Upper lobe of right lung (tissue), 1 donor: Measurements from ENCODE around the gene PELI2. TPM values are rescaled to one million over a fixed set of nuclear protein-coding genes. Genes with fewer than 3 reads are reported as not detected.
A peak's percentile ranks its signal among the peaks of the same experiment; 100 is the strongest.

Experiments used
- ATAC-seq: fragments of 200-7000 bp; cut with Tn5 transposase; one replicate; pipeline ENCODE4 v1.9.1; 2020; ENCODE audit warnings: mild to moderate bottlenecking, moderate library complexity
- DNase-seq: peaks from one replicate; pipeline ENCODE4 v3.0.0-alpha.2; 2020
- H3K27ac ChIP-seq: fragments of 200-600 bp; one replicate; pipeline ENCODE4 v1.8.0; 2022
- H3K27me3 ChIP-seq: fragments of 200-600 bp; one replicate; pipeline ENCODE4 v1.8.0; 2022; ENCODE audit warnings: mild to moderate bottlenecking
- H3K36me3 ChIP-seq: fragments of 200-600 bp; one replicate; pipeline ENCODE4 v1.8.0; 2022
- H3K4me1 ChIP-seq: fragments of 200-600 bp; one replicate; pipeline ENCODE4 v1.8.0; 2022
- H3K4me3 ChIP-seq: fragments of 200-600 bp; one replicate; pipeline ENCODE4 v1.8.0; 2022; ENCODE audit warnings: mild to moderate bottlenecking
- H3K9me3 ChIP-seq: fragments of 200-600 bp; one replicate; pipeline ENCODE4 v1.8.0; 2022
- intact Hi-C: fragments of 100-400 bp; cut with DNase I; formaldehyde crosslinking; loops from one replicate; pipeline ENCODE4 v1.11.0; 2022
- total RNA-seq: library from RNA; stranded (reverse); fragmentation: NEBNext Ultra II Directional; extraction: Animal tissue kit (Norgen Biotek cat#: 25700); gene quantifications from one replicate; pipeline ENCODE4 v1.2.1, GENCODE V29; 2021
- TF ChIP-seq, protein P1 (sequence below): fragments of 200-600 bp; IDR thresholded peaks from one replicate; pipeline ENCODE4 v1.8.0; 2022; ENCODE audit warnings: antibody characterized with exemption
- donor health status: DM: no; HTN: yes; CAD: no; lungs with severe emphysema.

Gene PELI2
- total RNA-seq, 1 donor from 2014 or later: 25.7 TPM

DNA sequence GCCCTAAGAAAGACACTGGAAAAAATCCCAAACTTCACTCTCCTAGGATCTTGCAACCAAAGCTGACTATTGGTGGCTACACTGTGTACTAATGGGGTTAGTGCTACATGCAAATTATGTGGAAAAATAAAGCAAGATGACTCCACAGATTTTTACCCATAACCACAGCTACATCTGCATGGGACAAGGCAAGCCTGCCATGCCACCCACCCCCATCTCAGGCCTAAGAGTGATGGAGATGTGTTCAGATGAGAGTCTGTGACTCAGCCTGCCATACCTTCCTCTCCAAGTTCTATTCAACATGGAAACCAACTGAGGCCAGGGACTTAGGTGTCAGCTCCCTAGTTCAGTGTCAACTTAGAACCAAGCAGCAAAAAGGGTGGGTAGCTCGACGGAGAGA is 206.2 kb downstream of the PELI2 start:
- Histone ChIP-seq H3K27ac (no peak overlapping the region), H3K36me3 (no peaks in the 10 kb centered on the region), H3K9me3 (no peaks in the 10 kb centered on the region), H3K4me3 (no peak overlapping the region), H3K4me1 (no peaks in the 10 kb centered on the region), H3K27me3 (no peaks in the 10 kb centered on the region)
- DNase-seq (no peak), ATAC-seq (no peak)
- intact Hi-C loops: no loop called here
- TF ChIP-seq, protein P1, sequence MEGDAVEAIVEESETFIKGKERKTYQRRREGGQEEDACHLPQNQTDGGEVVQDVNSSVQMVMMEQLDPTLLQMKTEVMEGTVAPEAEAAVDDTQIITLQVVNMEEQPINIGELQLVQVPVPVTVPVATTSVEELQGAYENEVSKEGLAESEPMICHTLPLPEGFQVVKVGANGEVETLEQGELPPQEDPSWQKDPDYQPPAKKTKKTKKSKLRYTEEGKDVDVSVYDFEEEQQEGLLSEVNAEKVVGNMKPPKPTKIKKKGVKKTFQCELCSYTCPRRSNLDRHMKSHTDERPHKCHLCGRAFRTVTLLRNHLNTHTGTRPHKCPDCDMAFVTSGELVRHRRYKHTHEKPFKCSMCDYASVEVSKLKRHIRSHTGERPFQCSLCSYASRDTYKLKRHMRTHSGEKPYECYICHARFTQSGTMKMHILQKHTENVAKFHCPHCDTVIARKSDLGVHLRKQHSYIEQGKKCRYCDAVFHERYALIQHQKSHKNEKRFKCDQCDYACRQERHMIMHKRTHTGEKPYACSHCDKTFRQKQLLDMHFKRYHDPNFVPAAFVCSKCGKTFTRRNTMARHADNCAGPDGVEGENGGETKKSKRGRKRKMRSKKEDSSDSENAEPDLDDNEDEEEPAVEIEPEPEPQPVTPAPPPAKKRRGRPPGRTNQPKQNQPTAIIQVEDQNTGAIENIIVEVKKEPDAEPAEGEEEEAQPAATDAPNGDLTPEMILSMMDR: no peak

DNA sequence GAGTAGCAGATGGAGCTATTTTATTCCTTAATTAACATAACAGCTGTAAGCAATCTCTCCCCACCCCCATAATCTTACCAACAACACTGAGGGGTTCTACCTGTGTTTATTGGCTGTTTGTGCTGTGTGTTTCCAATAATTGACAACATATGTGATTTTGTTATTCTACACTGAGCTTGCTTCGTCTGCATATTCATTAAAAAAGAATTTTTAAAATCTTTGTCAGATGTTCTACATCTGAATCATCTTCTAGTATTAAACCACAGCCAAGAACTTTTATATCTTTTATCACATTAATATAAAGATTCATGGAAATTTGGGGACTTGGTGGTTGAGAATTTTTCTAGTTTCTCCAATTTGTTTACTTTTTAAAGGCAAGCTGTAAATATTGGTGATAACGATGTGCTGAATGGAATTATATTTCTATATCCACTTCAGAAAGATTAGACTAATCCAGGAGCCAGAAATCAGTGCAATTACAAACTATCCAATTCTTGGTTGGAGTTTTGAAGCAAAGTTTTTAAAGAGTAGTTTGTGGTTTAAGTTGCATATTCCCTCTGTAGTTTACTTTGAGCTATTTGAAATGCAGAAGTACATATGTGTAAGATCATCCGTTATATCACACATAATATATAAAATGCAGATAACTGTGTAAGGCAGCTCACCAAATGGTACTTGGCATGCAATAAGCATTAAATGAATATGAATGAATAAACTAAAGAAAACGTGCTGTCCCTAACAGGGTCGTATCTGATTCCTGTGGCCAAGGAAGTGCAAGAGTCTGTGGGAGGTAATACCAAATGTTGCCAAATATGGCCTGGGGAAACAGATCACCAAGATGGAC is 206.9 kb downstream of the PELI2 start:
- Histone ChIP-seq H3K4me3 (no peak overlapping the region), H3K36me3 (no peaks in the 10 kb centered on the region), H3K27ac (no peak overlapping the region), H3K4me1 (no peaks in the 10 kb centered on the region), H3K27me3 (no peaks in the 10 kb centered on the region), H3K9me3 (no peaks in the 10 kb centered on the region)
- intact Hi-C loops: no loop called here
- no peak for DNase-seq
- no peak for ATAC-seq
- TF ChIP-seq, protein P1: no peak

GRCh38 chr14:56328021-56328420 is 209.8 kb downstream of the PELI2 start:
- no peak overlapping the region for H3K27ac ChIP-seq
- no peak overlapping the region for H3K4me3 ChIP-seq
- TF ChIP-seq, protein P1: no peak
- H3K4me1 ChIP-seq: peaks cover 4% of the 10 kb centered on the region
- ATAC-seq (no peak), DNase-seq (no peak)
- intact Hi-C loops: no loop called here
- no peaks in the 10 kb centered on the region for H3K9me3 ChIP-seq
- no peaks in the 10 kb centered on the region for H3K27me3 ChIP-seq
- no peaks in the 10 kb centered on the region for H3K36me3 ChIP-seq

GRCh38 chr14:56331592-56332216 is 213.5 kb downstream of the PELI2 start:
- ATAC-seq (no peak), DNase-seq (no peak)
- intact Hi-C loops: no loop called here

GRCh38 chr14:56333359-56334292 is 215.4 kb downstream of the PELI2 start:
- no peak overlapping the region for H3K4me3 ChIP-seq
- TF ChIP-seq, protein P1: no peak
- ATAC-seq (peak; percentile 81), DNase-seq (no peak)
- no peaks in the 10 kb centered on the region for H3K9me3 ChIP-seq
- H3K36me3 ChIP-seq: no peaks in the 10 kb centered on the region
- intact Hi-C loops: no loop called here
- no peaks in the 10 kb centered on the region for H3K27me3 ChIP-seq
- peak overlapping the region; percentile 6 for H3K27ac ChIP-seq
- peaks cover 4% of the 10 kb centered on the region for H3K4me1 ChIP-seq

More at GRCh38 chr14:56331592-56332216, 213.5 kb downstream of the PELI2 start:
- H3K9me3 ChIP-seq: no peaks in the 10 kb centered on the region
- H3K4me3 ChIP-seq: no peak overlapping the region
- no peaks in the 10 kb centered on the region for H3K36me3 ChIP-seq
- TF ChIP-seq, protein P1: no peak
- no peak overlapping the region for H3K27ac ChIP-seq
- no peaks in the 10 kb centered on the region for H3K27me3 ChIP-seq
- peaks cover 4% of the 10 kb centered on the region for H3K4me1 ChIP-seq
